ENCODE data around the gene ARHGAP22. TPM values are rescaled to one million over a fixed set of nuclear protein-coding genes. Genes with fewer than 3 reads are reported as not detected.

ARHGAP22 gene
- total and polyA plus RNA-seq, 7 experiments from 2014 or later, result 0.37 to 2.9 (median 1.1) TPM; not detected in 3

DNA sequence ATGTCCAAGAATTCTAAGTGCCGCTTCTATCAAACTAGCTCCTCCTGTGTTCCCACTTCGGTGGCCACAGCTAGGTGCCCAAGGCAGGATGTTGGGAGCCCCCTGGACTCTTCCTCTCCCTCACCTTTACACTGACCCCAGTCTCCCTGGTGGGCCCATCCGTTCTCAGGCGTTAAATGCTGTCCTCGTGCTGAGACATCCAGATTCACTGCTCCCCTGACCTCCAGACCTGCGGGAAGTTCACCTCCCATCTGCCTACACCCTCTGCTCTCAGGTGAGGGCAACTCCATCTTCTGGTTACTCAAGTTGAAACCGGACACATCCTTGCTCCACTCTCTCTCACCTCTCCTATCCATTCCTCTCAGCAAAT lies 114.3 kb downstream of the ARHGAP22 start:
- Mint-ChIP-seq H3K36me3 (no peaks in the 10 kb centered on the region), H3K9me3 (no peaks in the 10 kb centered on the region), H3K4me1 (peaks cover 7 to 22% (median 15%) of the 10 kb centered on the region in 7 donors), H3K4me3 (no peak overlapping the region), H3K27me3 (peaks cover 11 to 27% (median 15%) of the 10 kb centered on the region in 5 donors), H3K27ac (no peak overlapping the region)
- intact Hi-C loops (cut with micrococcal nuclease), result no loop called here
- H3K4me3 ChIP-seq (ENCODE audit: low read length), result no peak overlapping the region
- no peak overlapping the region for H3K27ac ChIP-seq (ENCODE audit: low read depth, low read length)
- CTCF ChIA-PET, result no interaction called here
- H3K4me1 ChIP-seq (ENCODE audit: control insufficient read depth in 2 of 2, insufficient read depth in 2 of 2, low read length in 2 of 2), result no peaks in the 10 kb centered on the region
- ATAC-seq (no peak), DNase-seq (no peak)
- POLR2A ChIA-PET, result interaction anchor here (0.6 kb wide), 1 partner anchor 9 kb away, joined by 3 read pairs; no protein-coding TSS in a partner anchor
- H3K36me3 ChIP-seq (ENCODE audit: control insufficient read depth in 2 of 3, insufficient read depth in 3 of 3, low read length in 3 of 3), result no peaks in the 10 kb centered on the region
- no peaks in the 10 kb centered on the region for H3K9me3 ChIP-seq (ENCODE audit: control insufficient read depth in 2 of 3, low read length in 3 of 3)
- no peaks in the 10 kb centered on the region for H3K27me3 ChIP-seq (ENCODE audit: control insufficient read depth in 2 of 2, insufficient read depth in 2 of 2, low read length in 2 of 2)

DNA sequence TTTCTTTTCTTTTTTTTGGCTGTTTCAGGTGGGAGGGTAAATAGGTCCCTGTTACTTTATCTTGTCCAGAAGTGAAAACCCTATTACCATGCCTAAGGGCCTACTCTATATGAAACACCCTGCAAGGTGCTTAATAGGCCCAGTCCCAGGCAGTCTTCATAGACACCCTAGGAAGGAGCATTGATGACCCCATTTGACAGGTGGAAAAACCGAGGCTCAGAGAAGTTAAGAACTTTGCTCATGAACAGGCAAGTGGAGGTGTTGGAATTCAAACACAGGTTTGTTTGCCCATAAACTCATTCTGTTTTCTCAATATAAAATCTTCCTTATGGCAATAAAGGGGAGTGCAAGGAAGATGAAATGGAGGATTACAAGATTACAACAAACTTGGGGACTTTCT lies 115.8 kb downstream of the ARHGAP22 start:
- Histone ChIP-seq H3K9me3 (ENCODE audit: control insufficient read depth in 2 of 3, low read length in 3 of 3) (no peaks in the 10 kb centered on the region), H3K4me1 (ENCODE audit: control insufficient read depth in 2 of 2, insufficient read depth in 2 of 2, low read length in 2 of 2) (no peaks in the 10 kb centered on the region), H3K4me3 (ENCODE audit: low read length) (no peak overlapping the region), H3K36me3 (ENCODE audit: control insufficient read depth in 2 of 3, insufficient read depth in 3 of 3, low read length in 3 of 3) (no peaks in the 10 kb centered on the region), H3K27ac (ENCODE audit: low read depth, low read length) (no peak overlapping the region), H3K27me3 (ENCODE audit: control insufficient read depth in 2 of 2, insufficient read depth in 2 of 2, low read length in 2 of 2) (no peaks in the 10 kb centered on the region)
- CTCF ChIA-PET, result no interaction called here
- Mint-ChIP-seq H3K9me3 (no peaks in the 10 kb centered on the region), H3K4me1 (peaks cover under 1 to 10% (median 5%) of the 10 kb centered on the region in 7 donors), H3K36me3 (no peaks in the 10 kb centered on the region), H3K27ac (no peak overlapping the region), H3K27me3 (peaks cover 5 to 19% (median 16%) of the 10 kb centered on the region in 5 donors), H3K4me3 (no peak overlapping the region)
- no peak for ATAC-seq
- POLR2A ChIA-PET, result no interaction called here
- intact Hi-C loops (cut with micrococcal nuclease), result no loop called here
- DNase-seq, result no peak

DNA sequence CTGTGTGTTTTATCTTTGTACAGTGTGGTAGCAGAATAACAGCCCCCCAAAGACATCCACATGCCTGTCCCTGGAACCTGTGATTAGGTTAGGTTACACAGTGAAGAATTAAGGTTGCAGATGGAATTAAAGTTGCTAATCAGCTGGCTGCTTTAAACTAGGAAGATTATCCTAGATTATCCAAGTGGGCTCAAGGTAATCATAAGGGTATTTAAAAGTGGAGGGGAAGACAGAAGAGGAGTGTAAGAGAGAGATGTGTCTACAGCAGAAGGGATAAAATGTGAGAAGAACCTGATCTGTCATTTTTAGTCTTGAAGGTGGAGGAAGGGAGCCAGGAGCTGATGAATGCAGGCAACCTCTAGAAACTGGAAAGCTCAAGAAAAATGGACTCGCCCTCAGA lies 117.6 kb downstream of the ARHGAP22 start:
- no peaks in the 10 kb centered on the region for H3K36me3 Mint-ChIP-seq
- no peaks in the 10 kb centered on the region for H3K9me3 ChIP-seq (ENCODE audit: control insufficient read depth in 2 of 3, low read length in 3 of 3)
- DNase-seq (no peak), ATAC-seq (no peak)
- H3K27me3 Mint-ChIP-seq, result peaks cover 5 to 34% (median 15%) of the 10 kb centered on the region in 5 donors
- CTCF ChIA-PET, result no interaction called here
- H3K4me3 ChIP-seq (ENCODE audit: low read length), result no peak overlapping the region
- POLR2A ChIA-PET, result no interaction called here
- no peaks in the 10 kb centered on the region for H3K9me3 Mint-ChIP-seq
- no peaks in the 10 kb centered on the region for H3K4me1 Mint-ChIP-seq
- H3K4me3 Mint-ChIP-seq, result no peak overlapping the region
- H3K4me1 ChIP-seq (ENCODE audit: control insufficient read depth in 2 of 2, insufficient read depth in 2 of 2, low read length in 2 of 2), result no peaks in the 10 kb centered on the region
- H3K27ac Mint-ChIP-seq, result no peak overlapping the region
- intact Hi-C loops (cut with micrococcal nuclease), result no loop called here
- H3K36me3 ChIP-seq (ENCODE audit: control insufficient read depth in 2 of 3, insufficient read depth in 3 of 3, low read length in 3 of 3), result no peaks in the 10 kb centered on the region
- H3K27me3 ChIP-seq (ENCODE audit: control insufficient read depth in 2 of 2, insufficient read depth in 2 of 2, low read length in 2 of 2), result no peaks in the 10 kb centered on the region
- no peak overlapping the region for H3K27ac ChIP-seq (ENCODE audit: low read depth, low read length)

DNA sequence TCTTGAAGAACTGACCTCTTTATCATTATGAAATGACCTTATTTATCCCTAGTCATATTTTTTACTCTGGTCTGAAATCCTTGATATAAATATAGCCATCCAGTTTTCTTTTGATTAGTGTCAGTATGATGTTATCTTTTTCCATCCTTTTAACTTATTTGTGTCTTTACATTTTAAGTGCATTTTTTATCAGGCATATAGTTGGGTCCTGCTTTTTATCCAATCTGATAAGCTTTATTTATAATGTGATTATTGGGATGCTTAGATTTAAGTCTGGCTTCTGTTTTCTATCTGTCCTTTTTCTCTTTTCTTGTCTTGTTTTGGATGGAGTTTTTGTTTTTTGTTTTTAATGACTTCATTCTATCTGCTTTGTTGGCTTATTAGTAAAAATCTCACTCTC lies 119.2 kb downstream of the ARHGAP22 start:
- no peak overlapping the region for H3K27ac ChIP-seq (ENCODE audit: low read depth, low read length)
- no peaks in the 10 kb centered on the region for H3K9me3 Mint-ChIP-seq
- H3K4me1 ChIP-seq (ENCODE audit: control insufficient read depth in 2 of 2, insufficient read depth in 2 of 2, low read length in 2 of 2), result no peaks in the 10 kb centered on the region
- H3K4me1 Mint-ChIP-seq, result no peaks in the 10 kb centered on the region
- no peaks in the 10 kb centered on the region for H3K36me3 ChIP-seq (ENCODE audit: control insufficient read depth in 2 of 3, insufficient read depth in 3 of 3, low read length in 3 of 3)
- no peak overlapping the region for H3K4me3 Mint-ChIP-seq
- no peaks in the 10 kb centered on the region for H3K9me3 ChIP-seq (ENCODE audit: control insufficient read depth in 2 of 3, low read length in 3 of 3)
- no peaks in the 10 kb centered on the region for H3K36me3 Mint-ChIP-seq
- POLR2A ChIA-PET, result no interaction called here
- CTCF ChIA-PET, result no interaction called here
- intact Hi-C loops (cut with micrococcal nuclease), result no loop called here
- no peak overlapping the region for H3K4me3 ChIP-seq (ENCODE audit: low read length)
- peaks cover 0 to 36% (median 11%) of the 10 kb centered on the region in 5 donors for H3K27me3 Mint-ChIP-seq
- H3K27ac Mint-ChIP-seq, result no peak overlapping the region
- H3K27me3 ChIP-seq (ENCODE audit: control insufficient read depth in 2 of 2, insufficient read depth in 2 of 2, low read length in 2 of 2), result no peaks in the 10 kb centered on the region
- ATAC-seq, result no peak
- DNase-seq, result no peak

DNA sequence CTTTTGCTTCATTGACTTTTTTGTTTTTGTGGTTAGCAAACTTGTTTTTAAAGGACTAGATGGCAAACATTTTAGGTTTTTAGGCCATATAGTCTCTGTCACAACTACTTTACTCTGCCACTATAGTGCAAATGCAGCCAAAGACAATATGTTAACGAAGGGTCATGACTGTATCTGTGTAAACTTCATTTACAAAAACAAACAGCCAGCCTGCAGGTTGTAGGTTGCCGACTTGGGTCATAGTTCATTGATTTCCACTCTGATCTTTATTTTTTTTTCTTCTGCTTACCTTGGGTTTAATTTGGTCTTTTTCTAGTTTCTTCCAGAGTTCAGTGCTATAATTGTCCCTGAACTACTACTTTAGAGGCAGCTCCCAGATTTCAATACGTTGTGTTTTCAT lies 120.0 kb downstream of the ARHGAP22 start:
- H3K36me3 ChIP-seq (ENCODE audit: control insufficient read depth in 2 of 3, insufficient read depth in 3 of 3, low read length in 3 of 3), result no peaks in the 10 kb centered on the region
- Mint-ChIP-seq H3K9me3 (no peaks in the 10 kb centered on the region), H3K27me3 (peaks cover 2 to 37% (median 10%) of the 10 kb centered on the region in 5 donors), H3K4me3 (no peak overlapping the region), H3K27ac (no peak overlapping the region), H3K36me3 (no peaks in the 10 kb centered on the region), H3K4me1 (peaks cover 0 to 1% (median 0%) of the 10 kb centered on the region in 7 donors)
- DNase-seq (no peak), ATAC-seq (no peak)
- POLR2A ChIA-PET, result no interaction called here
- H3K4me1 ChIP-seq (ENCODE audit: control insufficient read depth in 2 of 2, insufficient read depth in 2 of 2, low read length in 2 of 2), result no peaks in the 10 kb centered on the region
- no peak overlapping the region for H3K27ac ChIP-seq (ENCODE audit: low read depth, low read length)
- CTCF ChIA-PET, result no interaction called here
- no peaks in the 10 kb centered on the region for H3K9me3 ChIP-seq (ENCODE audit: control insufficient read depth in 2 of 3, low read length in 3 of 3)
- H3K4me3 ChIP-seq (ENCODE audit: low read length), result no peak overlapping the region
- intact Hi-C loops (cut with micrococcal nuclease), result no loop called here
- no peaks in the 10 kb centered on the region for H3K27me3 ChIP-seq (ENCODE audit: control insufficient read depth in 2 of 2, insufficient read depth in 2 of 2, low read length in 2 of 2)

DNA sequence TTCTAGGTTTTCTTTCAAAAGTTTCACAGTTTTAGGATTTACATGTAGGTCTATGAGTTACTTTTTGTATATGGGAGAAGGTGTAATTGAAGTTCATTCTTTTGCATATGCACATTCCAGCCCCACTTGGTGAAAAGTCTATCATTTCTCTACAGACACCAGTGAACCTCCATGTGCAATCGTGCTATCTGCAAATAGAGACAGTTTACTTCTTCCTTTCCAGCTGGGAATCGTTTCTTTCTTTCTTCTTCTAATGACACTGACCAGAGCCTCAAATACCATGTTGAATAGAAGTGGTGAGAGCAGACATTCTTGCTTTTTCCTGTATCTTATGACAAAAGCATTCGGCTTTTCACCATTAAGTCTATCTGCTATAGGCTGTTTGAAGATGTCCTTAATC lies 122.7 kb downstream of the ARHGAP22 start:
- CTCF ChIA-PET, result no interaction called here
- POLR2A ChIA-PET, result no interaction called here
- H3K4me1 Mint-ChIP-seq, result peaks cover 0 to 1% (median 0%) of the 10 kb centered on the region in 7 donors

DNA sequence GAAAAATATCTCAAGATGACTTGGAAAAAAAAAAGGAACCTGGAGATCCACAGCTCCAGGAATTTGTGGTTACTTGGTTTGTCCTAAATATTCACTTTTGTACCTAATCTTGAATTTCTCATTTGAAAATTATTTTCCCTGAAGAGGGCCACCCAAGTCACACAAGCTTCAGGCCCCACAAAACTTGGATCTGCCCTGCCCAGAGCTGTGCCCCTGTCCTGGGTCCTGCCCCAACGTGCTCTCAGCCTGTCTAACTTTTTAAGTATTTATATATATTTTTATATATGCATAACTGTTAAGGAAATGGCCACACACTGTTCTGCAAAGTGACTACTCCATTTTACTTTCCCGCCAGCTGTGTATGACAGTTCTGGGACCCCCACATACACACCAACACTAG lies 123.5 kb downstream of the ARHGAP22 start:
- Histone ChIP-seq H3K9me3 (ENCODE audit: control insufficient read depth in 2 of 3, low read length in 3 of 3) (no peaks in the 10 kb centered on the region), H3K27ac (ENCODE audit: low read depth, low read length) (no peak overlapping the region), H3K36me3 (ENCODE audit: control insufficient read depth in 2 of 3, insufficient read depth in 3 of 3, low read length in 3 of 3) (no peaks in the 10 kb centered on the region), H3K4me1 (ENCODE audit: control insufficient read depth in 2 of 2, insufficient read depth in 2 of 2, low read length in 2 of 2) (no peaks in the 10 kb centered on the region), H3K27me3 (ENCODE audit: control insufficient read depth in 2 of 2, insufficient read depth in 2 of 2, low read length in 2 of 2) (no peaks in the 10 kb centered on the region), H3K4me3 (ENCODE audit: low read length) (no peak overlapping the region)
- H3K27ac Mint-ChIP-seq, result no peak overlapping the region
- DNase-seq (no peak), ATAC-seq (no peak)
- peaks cover 0 to 1% (median 0%) of the 10 kb centered on the region in 7 donors for H3K4me1 Mint-ChIP-seq
- H3K36me3 Mint-ChIP-seq, result no peaks in the 10 kb centered on the region
- POLR2A ChIA-PET, result no interaction called here
- no peaks in the 10 kb centered on the region for H3K9me3 Mint-ChIP-seq
- H3K27me3 Mint-ChIP-seq, result peaks cover 5 to 31% (median 11%) of the 10 kb centered on the region in 5 donors
- intact Hi-C loops (cut with micrococcal nuclease), result no loop called here
- CTCF ChIA-PET, result no interaction called here
- no peak overlapping the region for H3K4me3 Mint-ChIP-seq

More for the DNA sequence above, 122.7 kb downstream of the ARHGAP22 start:
- H3K36me3 Mint-ChIP-seq, result no peaks in the 10 kb centered on the region
- no peak overlapping the region for H3K27ac Mint-ChIP-seq
- intact Hi-C loops (cut with micrococcal nuclease), result no loop called here
- H3K27ac ChIP-seq (ENCODE audit: low read depth, low read length), result no peak overlapping the region
- ATAC-seq, result no peak
- no peaks in the 10 kb centered on the region for H3K4me1 ChIP-seq (ENCODE audit: control insufficient read depth in 2 of 2, insufficient read depth in 2 of 2, low read length in 2 of 2)
- H3K4me3 ChIP-seq (ENCODE audit: low read length), result no peak overlapping the region
- no peaks in the 10 kb centered on the region for H3K36me3 ChIP-seq (ENCODE audit: control insufficient read depth in 2 of 3, insufficient read depth in 3 of 3, low read length in 3 of 3)
- H3K4me3 Mint-ChIP-seq, result no peak overlapping the region
- no peaks in the 10 kb centered on the region for H3K9me3 Mint-ChIP-seq
- H3K27me3 ChIP-seq (ENCODE audit: control insufficient read depth in 2 of 2, insufficient read depth in 2 of 2, low read length in 2 of 2), result no peaks in the 10 kb centered on the region
- DNase-seq, result no peak
- no peaks in the 10 kb centered on the region for H3K9me3 ChIP-seq (ENCODE audit: control insufficient read depth in 2 of 3, low read length in 3 of 3)
- H3K27me3 Mint-ChIP-seq, result peaks cover 5 to 34% (median 12%) of the 10 kb centered on the region in 5 donors
